WERI-Rb-1 (cell line): Measurements from ENCODE around the gene LSG1.

Experiments used
- DNase-seq: peaks from one replicate; pipeline ENCODE4 v3.0.0-alpha.2; 2020
- H3K27ac ChIP-seq: fragments of 250-450 bp; sonication (Bioruptor Pico); 2 replicates; pipeline ENCODE4 v1.5.1; 2020; ENCODE audit warnings: mild to moderate bottlenecking, moderate library complexity
- H3K27me3 ChIP-seq: fragments of 250-450 bp; sonication (Bioruptor Pico); 2 replicates; pipeline ENCODE4 v1.5.1; 2021; ENCODE audit warnings: mild to moderate bottlenecking, low read depth, moderate library complexity; ENCODE audit not compliant: insufficient read depth, severe bottlenecking
- H3K36me3 ChIP-seq: fragments of 250-450 bp; sonication (Bioruptor Pico); 2 replicates; pipeline ENCODE4 v1.5.1; 2020; ENCODE audit warnings: mild to moderate bottlenecking, moderate library complexity
- H3K4me3 ChIP-seq: 2 replicates; pipeline ENCODE4 v1.5.1; 2011; ENCODE audit warnings: low read depth, mild to moderate bottlenecking, control low read depth, low read length
- H3K9me3 ChIP-seq: fragments of 250-450 bp; sonication (Bioruptor Pico); 2 replicates; pipeline ENCODE4 v1.5.1; 2021; ENCODE audit warnings: mild to moderate bottlenecking, moderate library complexity; ENCODE audit not compliant: severe bottlenecking
- CTCF ChIP-seq: IDR thresholded peaks from 2 replicates; pipeline ENCODE4 v1.5.1; 2011; ENCODE audit warnings: low read depth, mild to moderate bottlenecking, control low read depth, inconsistent platforms, low read length

The LSG1 gene

GRCh38 chr3:194689493-194689944 is 17.5 kb upstream of the LSG1 start:
- H3K27me3 ChIP-seq, result no peaks in the 10 kb centered on the region
- TF ChIP-seq CTCF, result no peak
- H3K27ac ChIP-seq, result no peak overlapping the region
- H3K9me3 ChIP-seq, result no peaks in the 10 kb centered on the region
- H3K4me3 ChIP-seq, result no peak overlapping the region
- peaks cover 4% of the 10 kb centered on the region; the same call in 1 of the 2 replicates for H3K36me3 ChIP-seq
- DNase-seq, result no peak

GRCh38 chr3:194688946-194689345 is 17.0 kb upstream of the LSG1 start:
- TF ChIP-seq CTCF, result no peak
- no peak for DNase-seq
- H3K4me3 ChIP-seq, result no peak overlapping the region
- H3K27ac ChIP-seq, result no peak overlapping the region
- no peaks in the 10 kb centered on the region for H3K27me3 ChIP-seq
- H3K36me3 ChIP-seq, result peaks cover 4% of the 10 kb centered on the region; the same call in 1 of the 2 replicates
- no peaks in the 10 kb centered on the region for H3K9me3 ChIP-seq

GRCh38 chr3:194688200-194688740 is 16.3 kb upstream of the LSG1 start:
- Histone ChIP-seq H3K4me3 (no peak overlapping the region), H3K36me3 (peaks cover 4% of the 10 kb centered on the region; the same call in 1 of the 2 replicates), H3K27ac (no peak overlapping the region), H3K27me3 (no peaks in the 10 kb centered on the region), H3K9me3 (no peaks in the 10 kb centered on the region)
- DNase-seq, result no peak
- no peak for TF ChIP-seq CTCF

GRCh38 chr3:194687638-194688199 is 15.7 kb upstream of the LSG1 start:
- no peak overlapping the region for H3K4me3 ChIP-seq
- peaks cover 4% of the 10 kb centered on the region; the same call in 1 of the 2 replicates for H3K36me3 ChIP-seq

GRCh38 chr3:194686816-194687637 is 15.0 kb upstream of the LSG1 start:
- Histone ChIP-seq H3K36me3 (peaks cover 4% of the 10 kb centered on the region; the same call in 1 of the 2 replicates), H3K27me3 (no peaks in the 10 kb centered on the region), H3K9me3 (no peaks in the 10 kb centered on the region), H3K4me3 (no peak overlapping the region), H3K27ac (no peak overlapping the region)
- DNase-seq, result no peak
- TF ChIP-seq CTCF, result no peak

More at GRCh38 chr3:194687638-194688199, 15.7 kb upstream of the LSG1 start:
- Histone ChIP-seq H3K27ac (no peak overlapping the region), H3K9me3 (no peaks in the 10 kb centered on the region), H3K27me3 (no peaks in the 10 kb centered on the region)
- TF ChIP-seq CTCF, result no peak
- no peak for DNase-seq
